HG03558 (cell line): ENCODE data around the gene CFL2.

Experiments used
- ATAC-seq: cut with Tn5 transposase; IDR thresholded peaks from one replicate; pipeline ENCODE4 v1.9.1; 2021; ENCODE audit warnings: moderate number of reproducible peaks; ENCODE audit not compliant: unreplicated experiment; ENCODE audit errors: extremely low read depth

CFL2 gene

DNA sequence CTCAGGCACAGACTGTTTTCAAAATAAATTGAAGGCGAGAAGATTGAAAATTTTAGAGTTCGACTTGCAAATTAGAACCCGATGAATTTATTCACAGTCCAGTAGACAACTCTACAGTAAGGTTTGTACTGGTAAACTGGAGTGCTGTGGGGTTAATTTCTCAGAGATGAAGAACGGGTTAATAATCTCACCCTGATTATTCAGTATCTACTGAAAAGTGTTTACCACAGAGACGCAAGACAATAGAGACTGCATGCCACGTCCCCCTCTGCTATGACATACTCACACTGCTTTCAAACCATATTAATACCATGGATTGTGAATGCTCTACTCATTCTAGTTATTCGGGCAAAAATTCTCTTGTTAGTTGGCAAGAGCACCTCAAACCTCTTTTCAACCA is 36.1 kb downstream of the CFL2 start:
- no peak for ATAC-seq

DNA sequence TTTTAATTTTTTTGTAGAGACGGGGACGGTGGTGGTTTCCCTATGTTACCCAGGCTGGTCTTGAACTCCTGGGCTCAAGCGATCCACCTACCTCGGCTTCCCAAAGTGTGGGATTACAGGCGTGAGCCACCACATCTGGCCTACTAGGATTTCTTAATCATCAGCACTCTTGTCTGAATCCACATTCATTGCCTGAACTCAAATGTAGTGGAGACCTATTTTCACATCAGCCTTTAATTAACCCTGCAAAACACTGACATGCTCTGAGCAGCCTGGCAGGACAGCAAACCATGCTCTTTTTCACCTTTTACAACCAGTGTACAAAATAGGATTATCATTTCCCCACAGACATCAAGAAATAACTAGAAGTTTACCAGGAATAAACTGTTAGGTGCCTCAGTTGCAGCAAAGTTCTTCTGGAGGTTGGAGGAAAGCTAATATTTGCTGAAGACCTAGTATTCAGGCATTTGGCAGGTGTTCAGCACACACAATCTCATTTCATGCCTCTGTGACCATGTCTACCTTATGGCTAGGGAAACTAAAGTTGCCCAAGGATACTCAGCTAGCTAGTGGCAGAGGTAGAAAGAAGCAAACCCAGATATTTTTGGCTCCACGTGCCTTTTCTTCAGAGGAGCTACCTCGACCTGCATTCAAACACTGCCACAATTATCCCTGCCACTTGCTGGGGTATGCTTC is 37.7 kb downstream of the CFL2 start:
- ATAC-seq: no peak

- no peak for ATAC-seq
Measured at GRCh38 chr14:34673702-34674101, 40.7 kb downstream of the CFL2 start.

- no peak for ATAC-seq
Measured at GRCh38 chr14:34671716-34672115, 42.7 kb downstream of the CFL2 start.

DNA sequence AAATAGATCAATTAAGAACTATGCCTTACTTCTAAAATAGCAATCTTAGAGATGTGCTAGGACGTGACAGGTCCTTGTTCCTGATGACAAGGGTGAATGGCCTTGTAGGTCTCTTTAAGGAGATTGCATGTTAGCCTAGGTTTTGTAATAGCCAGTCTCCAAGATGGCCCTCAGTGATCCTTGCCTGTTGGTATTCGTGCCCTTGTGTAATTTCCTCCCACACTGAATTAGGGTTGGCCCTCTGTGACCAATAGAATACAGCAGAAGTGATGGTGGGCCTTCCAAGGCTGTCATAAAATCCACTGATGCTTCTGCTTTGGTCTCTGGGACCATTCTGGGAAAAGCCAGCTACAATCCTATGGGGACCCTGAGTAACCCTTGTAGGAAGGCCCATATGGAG is 46.3 kb downstream of the CFL2 start:
- no peak for ATAC-seq

DNA sequence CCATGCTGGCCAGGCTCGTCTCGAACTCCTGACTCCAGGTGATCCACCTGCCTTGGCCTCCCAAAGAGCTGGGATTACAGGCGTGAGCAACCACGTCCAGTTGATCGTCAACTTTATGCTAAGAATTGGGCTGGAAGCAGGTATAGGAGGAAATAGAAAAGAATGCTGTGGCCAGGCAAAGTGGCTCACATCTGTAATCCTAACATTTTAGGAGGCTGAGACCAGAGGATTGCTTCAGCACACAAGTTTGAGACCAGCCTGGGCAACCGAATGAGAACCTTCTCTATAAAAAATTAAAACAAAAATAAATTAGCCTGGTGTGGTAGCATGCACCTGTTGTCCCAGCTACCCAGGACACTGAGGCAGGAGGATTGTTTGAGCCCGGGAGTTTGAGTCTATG is 47.4 kb downstream of the CFL2 start:
- ATAC-seq: no peak

DNA sequence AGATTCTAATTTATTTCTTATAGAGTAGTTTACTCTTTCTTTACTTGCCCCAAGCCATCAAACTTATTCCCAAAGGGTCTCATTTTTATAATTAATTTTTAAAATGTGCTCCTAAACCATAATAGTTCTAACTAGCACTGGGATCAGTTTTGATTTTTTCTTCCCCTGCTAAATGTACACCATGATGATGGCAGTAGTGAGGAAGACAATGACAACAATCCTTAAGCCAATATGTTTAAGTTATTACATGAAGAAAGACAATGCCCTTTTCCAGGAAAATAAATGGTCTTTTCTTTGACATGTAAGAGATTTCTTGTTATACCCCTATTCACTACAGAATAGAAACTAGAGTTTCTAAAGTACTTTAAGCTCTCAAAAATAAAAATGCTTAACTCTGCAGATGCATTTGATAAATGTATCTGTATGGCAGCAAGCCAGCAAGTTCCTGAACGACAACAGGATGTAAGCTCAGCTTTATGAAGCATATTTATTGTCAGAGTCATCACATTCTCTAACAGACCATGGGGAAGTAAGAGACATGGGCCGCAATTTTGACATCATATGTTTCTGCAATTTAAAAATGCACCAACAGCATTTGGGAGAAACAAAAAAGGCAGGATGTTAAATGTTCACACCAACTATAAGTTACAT is 48.5 kb downstream of the CFL2 start:
- no peak for ATAC-seq

GRCh38 chr14:34662561-34663088 is 51.8 kb downstream of the CFL2 start:
- no peak for ATAC-seq

GRCh38 chr14:34660796-34661195 is 53.6 kb downstream of the CFL2 start:
- no peak for ATAC-seq
